SK-N-MC (cell line): ENCODE data around the gene NR2F1-AS1.

Source experiments
- EZH2 ChIP-seq: fragments of 200-600 bp; sonication (generic); IDR thresholded peaks from one replicate; pipeline ENCODE4 v1.6.1; 2017; ENCODE audit warnings: antibody characterized with exemption
- FOXP2 ChIP-seq: optimal IDR thresholded peaks from 2 replicates; pipeline ENCODE3; 2011; ENCODE audit warnings: mild to moderate bottlenecking, moderate library complexity; ENCODE audit not compliant: insufficient read depth; ENCODE audit errors: extremely low read length, control extremely low read depth
- POLR2AphosphoS5 ChIP-seq: IDR thresholded peaks from 2 replicates; pipeline ENCODE4 v1.6.1; 2012; ENCODE audit warnings: mild to moderate bottlenecking, low read depth, low read length, borderline replicate concordance

DNA sequence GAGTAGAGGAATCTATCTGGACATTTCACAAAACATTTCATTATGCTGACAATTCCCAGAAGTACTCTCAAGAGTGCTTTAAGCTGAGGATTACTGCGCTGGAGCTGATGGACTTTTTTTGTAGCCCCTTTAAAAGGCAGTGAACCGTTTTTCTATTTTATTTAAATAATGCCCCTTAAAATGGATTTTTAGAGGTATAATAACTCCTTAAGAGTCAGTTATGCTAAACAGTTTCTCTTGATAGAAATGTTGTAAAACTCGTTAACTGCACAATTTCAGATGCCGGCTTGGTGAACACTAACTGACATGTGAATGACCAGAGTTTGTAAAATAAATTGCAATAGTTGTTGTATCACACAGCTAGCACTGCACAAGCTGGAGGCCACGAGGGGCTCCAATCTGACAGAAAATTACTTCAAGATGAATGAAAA lies 174.0 kb downstream of the NR2F1-AS1 start:
- no peak for TF ChIP-seq EZH2
- no peak for TF ChIP-seq POLR2AphosphoS5
- no peak for TF ChIP-seq FOXP2
